Type B pancreatic cell (in vitro differentiated cells): ENCODE results near the gene RNF111. TPM values are rescaled to one million over a fixed set of nuclear protein-coding genes. Genes with fewer than 3 reads are reported as not detected.
A peak's percentile ranks its signal among the peaks of the same experiment; 100 is the strongest.

ENCODE experiments used
- DNase-seq: peaks from one replicate; pipeline ENCODE4 v3.0.0; 2021; ENCODE audit warnings: mixed read lengths; ENCODE audit not compliant: unreplicated experiment; ENCODE audit errors: extremely low spot score
- H3K27ac Mint-ChIP-seq: 2 replicates; pipeline ENCODE4 v1.8.0; 2021; ENCODE audit warnings: mild to moderate bottlenecking, mixed read lengths
- H3K27me3 Mint-ChIP-seq: 2 replicates; pipeline ENCODE4 v1.8.0; 2021; ENCODE audit warnings: mixed read lengths
- H3K36me3 Mint-ChIP-seq: 2 replicates; pipeline ENCODE4 v1.8.0; 2021; ENCODE audit warnings: mixed read lengths
- H3K4me1 Mint-ChIP-seq: one replicate; pipeline ENCODE4 v1.8.0; 2021; ENCODE audit warnings: mixed read lengths; ENCODE audit not compliant: unreplicated experiment
- H3K4me3 Mint-ChIP-seq: 2 replicates; pipeline ENCODE4 v1.8.0; 2021; ENCODE audit warnings: mild to moderate bottlenecking, mixed read lengths
- H3K9me3 Mint-ChIP-seq: 2 replicates; pipeline ENCODE4 v1.8.0; 2021; ENCODE audit warnings: mixed read lengths
- total RNA-seq: library from RNA; stranded (reverse); gene quantifications from 2 replicates; pipeline ENCODE4 v1.2.1, GENCODE V29; 2021; ENCODE audit warnings: low replicate concordance
- TF ChIP-seq, protein P1 (sequence below): fragments of 200-600 bp; sonication (generic); conservative IDR thresholded peaks from 2 replicates; pipeline ENCODE4 v1.5.0; 2021; ENCODE audit warnings: antibody characterized with exemption, mild to moderate bottlenecking

Gene RNF111
- total RNA-seq, 1 donor from 2014 or later = 31.0 TPM

DNA sequence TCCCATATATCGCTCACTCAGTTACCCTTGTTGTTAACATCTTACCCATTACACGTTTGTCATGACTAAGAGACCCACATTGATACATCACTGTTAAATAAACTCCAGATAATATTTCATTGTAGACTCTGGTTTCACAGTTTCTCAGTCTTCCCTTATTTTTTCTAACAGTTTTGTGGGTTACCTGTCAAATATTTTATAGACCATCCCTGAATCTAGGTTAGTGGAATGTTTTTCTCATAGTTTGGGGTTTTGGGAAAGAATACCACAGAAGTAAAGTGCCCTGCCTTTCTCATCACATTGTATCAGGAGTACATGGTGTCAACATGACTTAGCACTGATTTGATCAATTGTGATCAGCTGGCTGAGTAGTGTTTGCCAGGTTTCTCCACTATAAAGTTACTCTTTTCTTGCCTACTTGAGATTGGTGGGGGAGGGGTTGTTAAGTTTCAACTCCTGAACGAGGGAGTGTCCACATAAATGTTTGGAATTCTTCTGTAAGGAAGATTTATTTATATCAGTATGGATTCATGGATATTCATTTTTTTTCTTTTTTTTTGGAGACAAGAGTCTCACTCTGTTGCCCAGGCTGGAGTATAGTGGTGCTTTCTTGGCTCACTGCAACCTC lies 25.9 kb downstream of the RNF111 start:
- Mint-ChIP-seq H3K36me3 (peaks cover 17% of the 10 kb centered on the region), H3K9me3 (peaks cover 4% of the 10 kb centered on the region), H3K27ac (peak overlapping the region; percentile 34), H3K27me3 (no peaks in the 10 kb centered on the region), H3K4me1 (peaks cover 14% of the 10 kb centered on the region), H3K4me3 (no peak overlapping the region)
- no peak for DNase-seq
- TF ChIP-seq, protein P1, sequence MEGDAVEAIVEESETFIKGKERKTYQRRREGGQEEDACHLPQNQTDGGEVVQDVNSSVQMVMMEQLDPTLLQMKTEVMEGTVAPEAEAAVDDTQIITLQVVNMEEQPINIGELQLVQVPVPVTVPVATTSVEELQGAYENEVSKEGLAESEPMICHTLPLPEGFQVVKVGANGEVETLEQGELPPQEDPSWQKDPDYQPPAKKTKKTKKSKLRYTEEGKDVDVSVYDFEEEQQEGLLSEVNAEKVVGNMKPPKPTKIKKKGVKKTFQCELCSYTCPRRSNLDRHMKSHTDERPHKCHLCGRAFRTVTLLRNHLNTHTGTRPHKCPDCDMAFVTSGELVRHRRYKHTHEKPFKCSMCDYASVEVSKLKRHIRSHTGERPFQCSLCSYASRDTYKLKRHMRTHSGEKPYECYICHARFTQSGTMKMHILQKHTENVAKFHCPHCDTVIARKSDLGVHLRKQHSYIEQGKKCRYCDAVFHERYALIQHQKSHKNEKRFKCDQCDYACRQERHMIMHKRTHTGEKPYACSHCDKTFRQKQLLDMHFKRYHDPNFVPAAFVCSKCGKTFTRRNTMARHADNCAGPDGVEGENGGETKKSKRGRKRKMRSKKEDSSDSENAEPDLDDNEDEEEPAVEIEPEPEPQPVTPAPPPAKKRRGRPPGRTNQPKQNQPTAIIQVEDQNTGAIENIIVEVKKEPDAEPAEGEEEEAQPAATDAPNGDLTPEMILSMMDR = no peak

DNA sequence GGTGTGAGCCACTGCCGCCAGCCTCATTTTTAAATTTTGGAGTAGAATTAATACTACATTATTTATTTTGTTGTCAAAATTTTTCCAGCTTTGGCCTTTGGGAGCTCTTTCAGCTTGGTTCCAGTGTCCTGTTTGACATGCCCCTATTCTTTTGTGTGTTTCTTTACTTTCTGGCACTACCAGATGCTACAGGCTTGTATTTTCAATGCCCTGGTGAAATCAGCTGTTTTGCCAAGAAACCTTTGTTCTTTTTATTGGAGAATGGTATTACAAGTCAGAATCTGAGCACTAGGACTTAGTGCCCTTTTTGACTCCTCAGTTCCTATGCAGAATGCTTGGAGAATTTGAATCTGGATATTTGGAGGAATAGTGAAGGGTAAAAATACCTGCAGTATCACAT lies 26.6 kb downstream of the RNF111 start:
- Mint-ChIP-seq H3K27ac (no peak overlapping the region), H3K9me3 (peaks cover 4% of the 10 kb centered on the region), H3K36me3 (peaks cover 14% of the 10 kb centered on the region), H3K4me3 (no peak overlapping the region), H3K27me3 (no peaks in the 10 kb centered on the region), H3K4me1 (peaks cover 14% of the 10 kb centered on the region)
- TF ChIP-seq, protein P1 = no peak
- no peak for DNase-seq

DNA sequence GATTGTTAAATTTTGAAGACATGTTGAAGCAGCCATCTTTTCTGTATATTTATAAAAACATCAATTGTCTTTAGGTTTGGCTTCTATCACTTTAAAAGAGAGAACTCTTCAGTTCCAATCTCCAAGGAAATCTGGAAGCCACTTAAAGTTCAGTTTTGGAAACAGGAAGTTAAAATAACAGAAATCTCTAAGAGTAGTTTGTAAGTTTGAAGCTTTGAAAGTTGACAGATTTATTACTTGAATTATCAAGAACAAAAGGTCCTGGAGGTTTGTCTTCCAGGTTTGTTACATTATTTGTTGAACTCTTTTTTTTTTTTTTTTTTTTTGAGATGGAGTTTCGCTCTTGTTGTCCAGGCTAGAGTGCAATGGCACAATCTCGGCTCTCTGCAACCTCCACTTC lies 30.0 kb downstream of the RNF111 start:
- DNase-seq = no peak
- TF ChIP-seq, protein P1 = no peak
- H3K9me3 Mint-ChIP-seq = peaks cover 4% of the 10 kb centered on the region
- peaks cover 14% of the 10 kb centered on the region for H3K4me1 Mint-ChIP-seq
- no peak overlapping the region for H3K4me3 Mint-ChIP-seq
- H3K36me3 Mint-ChIP-seq = peaks cover 14% of the 10 kb centered on the region
- H3K27me3 Mint-ChIP-seq = no peaks in the 10 kb centered on the region
- H3K27ac Mint-ChIP-seq = no peak overlapping the region

DNA sequence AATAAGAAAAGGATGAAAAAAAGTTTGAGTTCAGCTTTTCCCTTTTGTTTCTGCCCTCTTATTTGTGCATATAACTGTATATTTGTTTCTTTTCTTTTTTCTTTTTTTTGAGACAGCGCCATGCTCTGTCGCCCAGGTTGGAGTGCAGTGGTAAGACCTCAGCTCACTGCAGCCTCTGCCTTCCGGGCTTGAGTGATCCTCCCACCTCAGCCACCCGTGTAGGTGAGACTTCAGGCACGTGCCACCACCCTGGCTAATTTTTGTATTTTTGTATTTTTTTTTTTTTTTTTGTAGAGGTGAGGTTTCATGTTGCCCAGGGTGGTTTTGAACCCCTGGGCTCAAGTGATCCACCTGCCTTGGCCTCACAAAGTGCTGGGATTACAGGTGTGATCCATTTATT lies 31.4 kb downstream of the RNF111 start:
- Mint-ChIP-seq H3K4me3 (no peak overlapping the region), H3K4me1 (peaks cover 7% of the 10 kb centered on the region), H3K9me3 (peaks cover 4% of the 10 kb centered on the region), H3K27ac (no peak overlapping the region), H3K36me3 (peaks cover 11% of the 10 kb centered on the region), H3K27me3 (no peaks in the 10 kb centered on the region)
- no peak for DNase-seq
- TF ChIP-seq, protein P1 = no peak

DNA sequence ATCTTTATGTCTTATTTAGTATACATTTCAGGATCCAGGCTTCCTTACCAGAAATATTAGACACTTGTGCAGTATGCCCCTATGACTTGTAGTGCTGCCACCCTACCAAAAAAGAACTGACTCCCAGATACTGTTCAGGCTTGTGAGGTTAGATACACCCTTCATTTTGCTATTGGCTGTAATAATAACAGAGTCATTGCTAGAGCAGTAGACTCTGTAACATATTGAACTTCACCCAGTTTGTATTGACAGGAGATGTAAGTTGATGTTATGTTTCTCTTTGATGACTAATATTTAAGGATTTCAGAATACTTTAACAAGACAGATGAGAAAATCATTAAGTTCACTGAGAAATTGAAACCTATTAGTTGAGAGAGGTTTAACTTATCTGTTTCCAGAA lies 32.9 kb downstream of the RNF111 start:
- H3K4me3 Mint-ChIP-seq = no peak overlapping the region
- H3K9me3 Mint-ChIP-seq = peaks cover 4% of the 10 kb centered on the region
- TF ChIP-seq, protein P1 = no peak

DNA sequence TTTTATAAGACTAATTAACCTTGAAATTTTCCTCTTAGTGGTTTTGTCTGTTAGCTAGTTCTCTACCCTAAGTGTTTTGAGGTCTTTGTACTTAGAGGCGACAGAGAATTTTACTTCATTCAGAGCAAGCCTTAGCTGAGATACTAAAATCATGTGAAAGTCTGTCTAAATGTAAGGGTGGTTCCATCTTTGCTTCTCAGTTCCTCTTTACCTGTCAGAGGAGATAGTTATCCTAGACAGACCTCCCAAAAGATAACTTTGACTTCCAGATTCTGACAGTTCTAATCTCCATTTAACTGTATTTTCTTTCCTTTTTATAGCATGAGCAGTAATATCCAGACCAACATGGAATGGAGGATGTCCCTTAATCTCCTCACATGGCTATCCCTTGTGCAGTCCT lies 34.7 kb downstream of the RNF111 start:
- TF ChIP-seq, protein P1 = no peak
- H3K4me1 Mint-ChIP-seq = no peaks in the 10 kb centered on the region
- H3K36me3 Mint-ChIP-seq = peaks cover 12% of the 10 kb centered on the region
- H3K27me3 Mint-ChIP-seq = no peaks in the 10 kb centered on the region
- no peak for DNase-seq
- no peak overlapping the region for H3K4me3 Mint-ChIP-seq
- no peak overlapping the region for H3K27ac Mint-ChIP-seq
- H3K9me3 Mint-ChIP-seq = no peaks in the 10 kb centered on the region

More for the DNA sequence above, 32.9 kb downstream of the RNF111 start:
- no peaks in the 10 kb centered on the region for H3K27me3 Mint-ChIP-seq
- no peak for DNase-seq
- H3K4me1 Mint-ChIP-seq = no peaks in the 10 kb centered on the region
- no peak overlapping the region for H3K27ac Mint-ChIP-seq
- peaks cover 18% of the 10 kb centered on the region for H3K36me3 Mint-ChIP-seq
